Osteoblast (primary cell): ENCODE measurements around the gene FAM3D. TPM values are rescaled to one million over a fixed set of nuclear protein-coding genes. Genes with fewer than 3 reads are reported as not detected.

Experiments
- DNase-seq: peaks from one replicate; pipeline ENCODE4 v3.0.0; 2011; ENCODE audit warnings: low spot score, mixed read lengths; ENCODE audit not compliant: insufficient read length; ENCODE audit errors: missing footprints
- H2AFZ ChIP-seq: 2 replicates; pipeline ENCODE4 v1.6.0; 2011; ENCODE audit warnings: mild to moderate bottlenecking, low read length
- H3K27ac ChIP-seq: 2 replicates; pipeline ENCODE4 v1.5.1; 2011; ENCODE audit warnings: mild to moderate bottlenecking, low read depth, low read length, moderate library complexity
- H3K27me3 ChIP-seq: 2 replicates; pipeline ENCODE4 v1.6.0; 2012; ENCODE audit warnings: mild to moderate bottlenecking, control low read depth, inconsistent platforms, low read length, moderate library complexity; ENCODE audit not compliant: insufficient read depth
- H3K36me3 ChIP-seq: 2 replicates; pipeline ENCODE4 v1.5.1; 2011; ENCODE audit warnings: mild to moderate bottlenecking, low read length, control low read depth, moderate library complexity; ENCODE audit not compliant: insufficient read depth
- H3K4me1 ChIP-seq: 2 replicates; pipeline ENCODE4 v1.5.1; 2011; ENCODE audit warnings: mild to moderate bottlenecking, low read length, control low read depth, moderate library complexity; ENCODE audit not compliant: insufficient read depth
- H3K4me2 ChIP-seq: 2 replicates; pipeline ENCODE4 v1.6.0; 2011; ENCODE audit warnings: mild to moderate bottlenecking, low read length; ENCODE audit not compliant: insufficient read depth
- H3K4me3 ChIP-seq: fragments of 200-600 bp; sonication (generic); 3 replicates; pipeline ENCODE4 v1.5.1; 2012; ENCODE audit warnings: mild to moderate bottlenecking, low read length, inconsistent platforms; ENCODE audit not compliant: insufficient read depth
- H3K79me2 ChIP-seq: 2 replicates; pipeline ENCODE4 v1.6.0; 2012; ENCODE audit warnings: mild to moderate bottlenecking, low read length, control low read depth, inconsistent platforms; ENCODE audit not compliant: insufficient read depth
- H3K9me3 ChIP-seq: 2 replicates; pipeline ENCODE4 v1.5.1; 2011; ENCODE audit warnings: low read depth, low read length, control low read depth
- H4K20me1 ChIP-seq: 2 replicates; pipeline ENCODE4 v1.6.0; 2012; ENCODE audit warnings: mild to moderate bottlenecking, low read length, control low read depth; ENCODE audit not compliant: insufficient read depth
- CTCF ChIP-seq: IDR thresholded peaks from 2 replicates; pipeline ENCODE4 v1.5.1; 2011; ENCODE audit warnings: mild to moderate bottlenecking, low read depth, low read length, moderate library complexity; ENCODE audit errors: extremely low read depth
- total RNA-seq: library from RNA; depleted of rRNA; stranded (reverse); fragments of >200 nt; gene quantifications from 2 replicates; pipeline ENCODE4 v1.2.3, GENCODE V29; 2012

The FAM3D gene
- total RNA-seq, 1 donor, result not detected

- no peak overlapping the region for H2AFZ ChIP-seq
- no peak for TF ChIP-seq CTCF
- H3K79me2 ChIP-seq, result no peaks in the 10 kb centered on the region
- H3K4me3 ChIP-seq, result no peak overlapping the region
- no peaks in the 10 kb centered on the region for H3K36me3 ChIP-seq
- H3K9me3 ChIP-seq, result no peaks in the 10 kb centered on the region
- no peaks in the 10 kb centered on the region for H3K4me1 ChIP-seq
- H3K27me3 ChIP-seq, result peaks cover 23% of the 10 kb centered on the region
- H4K20me1 ChIP-seq, result no peaks in the 10 kb centered on the region
- H3K27ac ChIP-seq, result no peak overlapping the region
- DNase-seq, result no peak
- no peak overlapping the region for H3K4me2 ChIP-seq
Measured at GRCh38 chr3:58591517-58592510, 74.8 kb downstream of the FAM3D start.

GRCh38 chr3:58588030-58588614 is 78.5 kb downstream of the FAM3D start:
- Histone ChIP-seq H3K36me3 (no peaks in the 10 kb centered on the region), H3K4me1 (no peaks in the 10 kb centered on the region), H3K9me3 (no peaks in the 10 kb centered on the region), H4K20me1 (no peaks in the 10 kb centered on the region), H3K79me2 (no peaks in the 10 kb centered on the region), H3K4me2 (no peak overlapping the region), H3K4me3 (no peak overlapping the region), H3K27ac (no peak overlapping the region), H2AFZ (no peak overlapping the region), H3K27me3 (peaks cover 41% of the 10 kb centered on the region)
- peak; percentile 78 for DNase-seq
- TF ChIP-seq CTCF, result no peak

DNA sequence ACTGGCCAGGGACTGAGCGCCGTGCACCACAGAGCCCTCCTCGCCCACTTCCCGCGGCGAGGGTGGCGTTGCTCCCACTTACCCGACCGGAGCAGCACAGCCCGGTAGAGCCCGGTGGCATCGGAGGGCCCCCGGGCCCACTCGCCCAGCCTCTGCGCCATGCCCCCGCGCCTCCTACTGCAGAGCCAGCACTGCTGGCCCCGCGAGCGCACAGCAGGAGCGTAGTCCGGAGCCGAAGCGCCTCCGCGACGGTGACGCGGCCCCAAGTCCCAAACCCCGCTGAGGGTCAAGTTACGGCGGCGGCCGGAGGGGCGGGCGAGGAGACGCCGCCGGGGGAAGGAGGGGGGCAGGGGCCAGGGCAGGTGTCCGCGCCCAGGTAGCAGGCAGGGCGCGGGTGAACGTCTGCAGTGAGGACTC is 79.8 kb downstream of the FAM3D start:
- DNase-seq, result no peak
- no peaks in the 10 kb centered on the region for H3K79me2 ChIP-seq
- no peak overlapping the region for H3K4me2 ChIP-seq
- H3K27ac ChIP-seq, result no peak overlapping the region
- H3K4me3 ChIP-seq, result no peak overlapping the region
- H3K27me3 ChIP-seq, result peaks cover 37% of the 10 kb centered on the region
- H3K36me3 ChIP-seq, result no peaks in the 10 kb centered on the region
- no peak for TF ChIP-seq CTCF
- H3K4me1 ChIP-seq, result no peaks in the 10 kb centered on the region
- no peaks in the 10 kb centered on the region for H3K9me3 ChIP-seq
- H4K20me1 ChIP-seq, result no peaks in the 10 kb centered on the region
- no peak overlapping the region for H2AFZ ChIP-seq

DNA sequence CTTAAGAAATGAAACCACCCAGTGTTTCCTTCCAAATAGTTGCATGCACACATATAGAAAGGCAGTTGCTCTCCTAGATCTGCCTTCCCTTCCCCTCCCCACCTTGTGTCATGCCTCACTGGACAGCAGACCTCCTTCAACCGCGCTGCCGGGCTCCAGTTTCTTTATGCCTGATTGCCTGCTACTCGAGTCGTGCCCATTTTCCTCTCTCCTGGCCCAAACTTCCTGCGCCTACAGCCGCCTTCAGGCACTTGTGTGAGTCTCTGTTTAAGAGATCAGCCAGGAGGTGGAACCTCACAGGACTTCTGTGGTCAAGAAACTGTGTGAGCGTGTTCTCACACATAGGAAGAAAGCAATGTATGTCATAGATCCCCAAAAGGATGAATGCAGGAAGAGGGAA is 80.6 kb downstream of the FAM3D start:
- Histone ChIP-seq H3K4me1 (no peaks in the 10 kb centered on the region), H2AFZ (no peak overlapping the region), H3K9me3 (no peaks in the 10 kb centered on the region), H3K27me3 (peaks cover 36% of the 10 kb centered on the region), H4K20me1 (no peaks in the 10 kb centered on the region), H3K79me2 (no peaks in the 10 kb centered on the region), H3K4me2 (peak overlapping the region; percentile 87), H3K36me3 (no peaks in the 10 kb centered on the region), H3K27ac (no peak overlapping the region), H3K4me3 (peak overlapping the region; percentile 75)
- DNase-seq, result no peak
- no peak for TF ChIP-seq CTCF
